Mucosa of rectum (tissue), 2 donors: ENCODE measurements around the gene LIMS2.

Experiments
- H3K27ac ChIP-seq, 2 donors: one replicate each; pipeline ENCODE4 v1.7.0; 2013; ENCODE audit warnings: inconsistent platforms in 2 of 2, low read depth in 2 of 2, low read length in 2 of 2
- H3K27me3 ChIP-seq, 2 donors: one replicate each; pipeline ENCODE4 v1.7.0; 2013; ENCODE audit warnings: low read length in 2 of 2; ENCODE audit not compliant: control insufficient read depth in 2 of 2, insufficient read depth in 2 of 2
- H3K36me3 ChIP-seq, 2 donors: one replicate each; pipeline ENCODE4 v1.7.0; 2013; ENCODE audit warnings: low read length in 2 of 2; ENCODE audit not compliant: control insufficient read depth in 2 of 2, insufficient read depth in 2 of 2
- H3K4me1 ChIP-seq, 2 donors: one replicate each; pipeline ENCODE4 v1.7.0; 2013; ENCODE audit warnings: low read length in 2 of 2, mild to moderate bottlenecking in 1 of 2; ENCODE audit not compliant: control insufficient read depth in 2 of 2, insufficient read depth in 2 of 2
- H3K4me3 ChIP-seq, 2 donors: one replicate each; pipeline ENCODE4 v1.7.0; 2013; ENCODE audit warnings: low read length in 2 of 2
- H3K9ac ChIP-seq, 2 donors: one replicate each; pipeline ENCODE4 v1.7.0; 2013; ENCODE audit warnings: low read length in 2 of 2, low read depth in 1 of 2, mild to moderate bottlenecking in 1 of 2
- H3K9me3 ChIP-seq, 2 donors: one replicate each; pipeline ENCODE4 v1.7.0; 2013; ENCODE audit warnings: low read length in 2 of 2; ENCODE audit not compliant: control insufficient read depth in 2 of 2
- donor health status: healthy.
- donor health status: Normal muscosa, but diverticular disease.

Gene LIMS2

DNA sequence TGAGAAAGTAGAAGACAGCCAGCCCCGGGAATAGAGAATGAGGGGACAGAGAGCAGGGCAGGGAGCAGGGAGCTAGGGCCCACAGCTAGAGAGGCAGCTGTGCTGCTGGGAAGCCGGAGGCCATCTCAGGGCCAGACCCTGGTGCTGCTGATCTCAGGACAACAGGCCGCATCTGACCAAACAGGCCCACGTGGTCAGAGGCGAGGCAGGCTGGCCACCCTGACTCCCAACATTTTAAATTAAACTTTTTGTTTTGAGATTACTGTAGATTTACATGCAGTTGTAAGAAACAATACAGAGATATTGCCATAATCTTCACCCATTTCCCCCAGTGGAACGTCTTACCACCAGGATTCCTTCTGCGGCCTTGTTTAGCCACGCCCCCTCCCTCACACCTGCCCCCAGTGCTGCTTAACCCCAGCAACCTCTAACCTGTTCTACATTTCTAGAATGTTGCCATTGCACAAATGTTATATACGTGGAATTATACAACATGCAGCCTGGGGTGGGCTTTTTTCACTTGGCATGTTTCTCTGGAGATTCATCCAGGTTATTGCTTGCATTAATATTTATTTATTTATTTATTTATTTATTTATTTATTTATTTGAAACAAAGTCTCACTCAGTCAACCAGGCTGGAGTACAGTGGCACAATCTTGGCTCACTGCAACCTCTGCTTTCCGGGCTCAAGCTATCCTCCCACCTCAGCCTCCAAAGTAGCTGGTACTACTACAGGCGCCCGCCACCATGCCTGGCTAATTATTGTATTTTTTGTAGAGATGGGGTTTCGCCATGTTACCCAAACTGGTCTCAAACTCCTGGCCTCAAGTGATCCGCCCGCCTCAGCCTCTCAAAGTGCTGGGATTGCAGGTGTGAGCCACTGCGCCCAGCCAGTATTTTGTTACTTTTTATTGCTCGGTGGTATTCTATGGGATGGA, 78.0 kb downstream of the LIMS2 start:
- no peak overlapping the region for H3K4me3 ChIP-seq
- no peaks in the 10 kb centered on the region for H3K9me3 ChIP-seq

DNA sequence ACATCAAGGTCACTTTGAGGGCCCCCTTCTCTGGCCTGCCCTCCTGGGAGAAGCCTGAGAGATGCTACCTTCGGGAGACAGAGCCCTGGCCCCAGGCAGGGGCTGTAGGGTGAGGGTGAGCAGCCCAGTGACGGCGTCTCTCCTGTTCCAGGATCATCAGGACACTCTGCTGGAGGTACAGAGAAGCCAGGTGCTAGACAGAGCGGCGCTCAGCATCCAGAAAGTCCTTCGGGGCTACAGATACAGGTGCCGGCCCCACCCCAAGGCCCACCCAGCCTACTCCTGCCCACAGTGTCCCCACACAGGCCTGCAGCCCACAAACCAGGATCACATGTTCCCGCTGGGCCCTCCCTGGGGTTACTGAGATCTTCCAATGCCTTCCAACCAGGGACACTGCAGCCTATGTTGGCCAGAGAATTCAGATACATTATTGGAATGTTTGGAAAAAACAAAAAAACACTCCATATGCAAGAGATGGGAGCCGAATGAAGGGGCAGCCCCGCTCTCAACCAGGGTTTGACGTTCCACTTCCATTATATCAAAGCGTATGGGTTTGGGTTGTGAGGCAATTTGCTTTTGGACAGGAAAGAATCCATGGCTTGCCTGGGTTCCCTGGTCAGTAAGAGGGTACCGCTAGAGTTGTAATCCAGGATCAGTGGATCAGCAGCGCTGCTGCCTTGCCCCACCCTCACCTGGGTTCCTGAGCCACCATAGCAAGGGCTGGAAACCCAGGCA, 78.9 kb downstream of the LIMS2 start:
- H3K27ac ChIP-seq = no peak overlapping the region

More for the DNA sequence above, 78.0 kb downstream of the LIMS2 start:
- H3K4me1 ChIP-seq = no peaks in the 10 kb centered on the region
- H3K9ac ChIP-seq = no peak overlapping the region
- peaks cover 13 to 45% of the 10 kb centered on the region in 2 donors for H3K36me3 ChIP-seq
- H3K27me3 ChIP-seq = no peaks in the 10 kb centered on the region
- H3K27ac ChIP-seq = no peak overlapping the region

DNA sequence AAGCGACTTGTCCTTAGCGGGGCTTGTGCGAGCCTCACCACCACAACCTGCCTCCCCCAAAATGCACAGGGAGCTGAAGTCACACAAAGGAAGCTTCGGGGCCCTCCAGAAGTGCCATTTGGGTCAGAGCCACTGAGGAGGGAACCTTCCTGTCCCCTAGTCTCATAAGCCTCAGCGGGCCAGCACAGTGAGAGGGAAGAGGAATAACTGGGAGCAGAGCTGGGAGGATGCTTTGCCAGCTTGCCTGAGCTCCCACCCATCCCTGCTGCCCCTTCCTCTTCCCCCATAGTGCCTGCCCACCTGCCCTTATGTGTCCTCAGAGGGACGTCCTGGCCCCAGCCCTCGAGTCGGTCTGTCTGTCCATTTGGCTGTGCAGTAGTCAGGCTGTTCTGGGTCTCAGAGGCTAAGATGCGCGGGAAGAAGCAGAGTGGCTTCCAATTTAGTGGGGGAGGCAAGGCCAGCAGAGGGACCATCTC, 81.2 kb downstream of the LIMS2 start:
- Histone ChIP-seq H3K4me3 (no peak overlapping the region), H3K27me3 (no peaks in the 10 kb centered on the region), H3K9me3 (no peaks in the 10 kb centered on the region), H3K9ac (no peak overlapping the region), H3K27ac (no peak overlapping the region), H3K4me1 (no peaks in the 10 kb centered on the region), H3K36me3 (peaks cover 18 to 39% of the 10 kb centered on the region in 2 donors)

More for the DNA sequence above, 78.9 kb downstream of the LIMS2 start:
- Histone ChIP-seq H3K9ac (no peak overlapping the region), H3K27me3 (no peaks in the 10 kb centered on the region), H3K4me3 (no peak overlapping the region), H3K9me3 (no peaks in the 10 kb centered on the region), H3K4me1 (no peaks in the 10 kb centered on the region), H3K36me3 (peaks cover 11 to 41% of the 10 kb centered on the region in 2 donors)

DNA sequence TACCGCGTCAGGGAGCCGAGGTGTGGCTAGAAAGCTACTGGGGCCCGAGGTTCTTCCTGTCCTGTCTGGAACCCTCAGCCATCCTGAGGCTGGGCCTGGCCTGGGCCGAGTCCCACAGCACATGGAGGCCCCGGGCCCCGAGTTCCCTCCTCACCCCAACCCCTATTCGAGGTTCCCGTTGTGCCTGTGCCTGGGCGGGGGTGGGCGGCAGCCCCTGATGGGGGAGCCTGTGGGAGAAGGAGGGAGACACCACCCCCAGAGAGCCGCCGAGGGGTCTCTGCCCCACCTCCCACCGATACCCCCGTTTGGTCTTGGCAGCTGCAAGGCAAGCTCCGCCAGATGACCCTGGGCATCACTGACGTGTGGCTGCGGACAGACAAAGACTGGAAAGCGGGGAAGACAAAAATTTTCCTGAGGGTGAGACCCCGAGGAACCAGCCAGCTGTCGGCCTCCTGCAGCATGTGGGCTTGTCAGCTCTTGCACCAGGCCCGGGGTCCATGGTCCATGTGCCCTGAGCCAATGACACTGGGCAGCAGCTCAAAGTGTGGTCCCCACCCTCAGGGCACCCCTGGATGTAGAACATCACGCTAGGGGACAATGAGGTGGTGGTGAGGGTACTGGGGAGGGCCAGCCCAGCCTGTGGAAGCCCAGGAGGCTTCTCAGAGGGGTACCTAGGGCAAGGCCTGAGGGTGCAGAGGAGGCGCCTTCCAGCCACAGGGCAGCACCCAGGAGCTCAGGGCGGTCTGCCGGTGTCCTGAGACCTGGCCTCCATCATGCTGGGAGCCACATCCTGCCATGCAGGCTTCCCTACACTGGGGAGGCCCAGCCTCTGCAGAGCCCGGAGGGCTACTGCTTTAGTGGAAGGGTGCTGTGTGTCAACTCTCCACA, 81.9 kb downstream of the LIMS2 start:
- H3K4me1 ChIP-seq = no peaks in the 10 kb centered on the region
- no peak overlapping the region for H3K4me3 ChIP-seq
- peaks cover 19 to 38% of the 10 kb centered on the region in 2 donors for H3K36me3 ChIP-seq

DNA sequence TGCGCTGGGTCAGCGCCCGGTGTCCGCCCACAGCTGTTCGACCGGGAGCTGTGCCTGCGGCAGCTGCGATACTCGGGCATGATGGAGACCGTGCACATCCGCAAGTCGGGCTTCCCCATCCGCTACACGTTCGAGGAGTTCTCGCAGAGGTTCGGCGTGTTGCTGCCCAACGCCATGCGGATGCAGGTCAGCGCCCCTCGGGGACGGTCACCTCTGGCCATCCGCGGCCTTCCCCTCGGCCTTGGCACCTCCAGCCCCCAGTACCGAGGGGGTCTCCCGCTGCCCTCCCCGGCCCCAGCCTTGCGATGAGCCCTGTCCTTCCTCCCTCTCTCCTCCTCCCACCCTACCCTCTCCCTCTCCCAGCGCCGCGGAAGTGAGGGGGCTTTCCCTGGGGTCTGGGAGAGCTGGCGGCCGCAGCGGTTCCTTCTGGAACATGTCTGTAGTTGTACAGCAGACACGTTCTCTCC, 82.5 kb downstream of the LIMS2 start:
- Histone ChIP-seq H3K4me3 (no peak overlapping the region), H3K27me3 (no peaks in the 10 kb centered on the region), H3K27ac (no peak overlapping the region), H3K36me3 (peaks cover 20 to 38% of the 10 kb centered on the region in 2 donors), H3K9ac (no peak overlapping the region), H3K4me1 (no peaks in the 10 kb centered on the region), H3K9me3 (no peaks in the 10 kb centered on the region)

More for the DNA sequence above, 81.9 kb downstream of the LIMS2 start:
- no peak overlapping the region for H3K27ac ChIP-seq
- no peaks in the 10 kb centered on the region for H3K9me3 ChIP-seq
- no peaks in the 10 kb centered on the region for H3K27me3 ChIP-seq
- H3K9ac ChIP-seq = no peak overlapping the region

DNA sequence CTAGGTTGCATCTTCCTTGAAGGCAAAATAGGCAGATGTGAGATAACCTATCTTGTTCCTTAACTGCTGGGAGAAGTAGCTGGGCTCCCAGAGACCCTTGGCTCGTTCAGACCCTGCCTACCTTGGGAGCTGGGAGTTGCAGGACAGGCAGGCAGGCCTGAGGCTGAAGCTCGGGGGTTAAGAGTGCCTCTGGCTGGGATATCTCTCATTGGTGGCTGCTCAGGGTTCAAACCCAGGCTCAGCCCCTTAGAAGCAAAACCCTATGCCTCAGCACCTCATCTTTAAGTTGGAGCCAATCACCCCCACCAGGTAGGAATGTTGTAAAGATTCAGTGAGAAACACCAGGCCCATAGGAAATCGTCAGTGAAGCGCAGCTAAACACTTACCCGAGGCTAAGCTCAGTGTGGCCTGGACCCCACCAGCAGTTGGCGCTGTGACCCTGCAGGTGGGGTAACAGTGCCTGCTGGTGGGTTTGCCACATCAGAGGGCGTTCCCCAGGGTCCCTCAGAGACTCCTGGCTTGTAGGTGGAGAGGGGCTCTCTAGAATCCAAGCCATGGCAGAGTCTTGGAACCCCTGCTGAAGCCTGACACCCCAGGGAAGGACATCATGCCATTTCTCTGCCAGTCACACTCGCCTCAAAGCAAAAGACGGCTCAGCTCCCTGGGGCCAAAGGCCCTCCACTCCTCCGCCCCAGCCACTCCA, 84.0 kb downstream of the LIMS2 start:
- no peak overlapping the region for H3K4me3 ChIP-seq
- H3K4me1 ChIP-seq = no peaks in the 10 kb centered on the region
- no peaks in the 10 kb centered on the region for H3K27me3 ChIP-seq
- H3K27ac ChIP-seq = no peak overlapping the region
- H3K9me3 ChIP-seq = no peaks in the 10 kb centered on the region
- H3K9ac ChIP-seq = no peak overlapping the region
- H3K36me3 ChIP-seq = peaks cover 12 to 40% of the 10 kb centered on the region in 2 donors

DNA sequence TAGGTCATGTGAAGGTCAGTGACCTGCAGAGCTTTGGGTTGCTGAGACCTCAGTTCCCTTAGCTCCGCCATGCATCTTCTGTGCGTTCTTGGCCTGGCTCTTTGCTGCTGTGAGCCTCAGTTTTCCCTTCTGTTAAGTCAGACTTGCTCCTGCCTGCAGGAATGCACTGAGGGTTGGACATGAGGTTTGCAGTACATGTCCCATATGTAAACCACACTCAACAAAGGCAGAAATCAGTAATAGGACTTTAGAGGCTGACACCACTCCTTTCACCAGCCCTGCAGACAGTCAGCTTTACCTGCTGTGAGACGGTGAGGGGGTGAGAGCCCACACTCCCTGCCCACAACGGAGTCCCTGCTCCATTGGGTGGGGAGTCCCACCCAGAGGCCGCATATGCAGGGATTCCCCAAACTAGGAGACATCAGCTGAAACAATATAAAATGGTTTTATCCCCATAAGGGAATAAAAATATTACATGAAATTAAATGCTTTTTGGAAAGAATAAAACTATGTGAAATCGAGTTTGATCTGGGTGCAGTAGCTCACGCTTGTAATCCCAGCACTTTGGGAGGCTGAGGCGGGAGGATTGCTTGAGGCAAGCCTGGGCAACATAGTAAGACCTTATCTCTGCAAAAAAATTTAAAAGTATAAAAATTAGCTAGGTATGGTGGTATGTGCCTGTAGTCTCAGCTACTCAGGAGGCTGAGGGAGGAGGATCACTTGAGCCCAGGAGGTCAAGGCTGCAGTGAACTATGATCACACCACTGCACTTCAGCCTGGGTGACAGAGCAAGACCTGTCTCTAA, 84.7 kb downstream of the LIMS2 start:
- Histone ChIP-seq H3K27ac (no peak overlapping the region), H3K27me3 (no peaks in the 10 kb centered on the region), H3K4me1 (no peaks in the 10 kb centered on the region), H3K4me3 (no peak overlapping the region), H3K9ac (no peak overlapping the region), H3K9me3 (no peaks in the 10 kb centered on the region), H3K36me3 (peaks cover 13 to 42% of the 10 kb centered on the region in 2 donors)

DNA sequence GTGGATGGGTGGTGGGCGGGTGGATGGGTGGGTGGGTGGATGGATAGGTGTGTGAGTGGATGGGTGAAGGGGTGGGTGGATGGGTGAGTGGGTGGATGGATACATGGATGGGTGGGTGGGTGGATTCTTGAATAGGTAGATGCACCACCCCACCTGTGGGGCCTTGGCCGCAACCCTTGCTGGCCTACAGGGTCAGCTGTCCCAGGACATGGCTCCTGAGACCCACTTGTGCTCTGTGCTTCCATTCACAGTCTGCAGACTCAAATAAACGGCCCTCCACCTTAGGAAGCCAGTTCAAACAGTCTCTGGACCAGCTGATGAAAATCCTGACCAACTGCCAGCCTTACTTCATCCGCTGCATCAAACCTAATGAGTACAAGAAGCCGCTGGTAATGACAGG, 85.5 kb downstream of the LIMS2 start:
- Histone ChIP-seq H3K36me3 (peaks cover 14 to 49% of the 10 kb centered on the region in 2 donors), H3K4me3 (no peak overlapping the region), H3K9ac (no peak overlapping the region), H3K4me1 (no peaks in the 10 kb centered on the region), H3K27ac (no peak overlapping the region), H3K27me3 (no peaks in the 10 kb centered on the region), H3K9me3 (no peaks in the 10 kb centered on the region)
